Measurements from ENCODE around the gene SPTBN1.

The SPTBN1 gene

GRCh38 chr2:54610700-54611099 lies 154.6 kb downstream of the SPTBN1 start:
- H3K36me3 ChIP-seq (ENCODE audit: control insufficient read depth in 2 of 2, insufficient read depth in 2 of 2, low read length in 2 of 2): peaks cover 25 to 32% of the 10 kb centered on the region in 2 donors
- no peak overlapping the region for H3K4me3 ChIP-seq (ENCODE audit: low read length in 2 of 2)
- H3K9ac ChIP-seq (ENCODE audit: low read depth in 1 of 2, low read length in 2 of 2): no peak overlapping the region
- no peaks in the 10 kb centered on the region for H3K9me3 ChIP-seq (ENCODE audit: control insufficient read depth in 2 of 2, low read length in 2 of 2)
- no peak overlapping the region for H3K27ac ChIP-seq (ENCODE audit: low read depth in 2 of 2, low read length in 2 of 2)
- H3K4me1 ChIP-seq (ENCODE audit: control insufficient read depth in 2 of 2, insufficient read depth in 2 of 2, low read length in 2 of 2): peaks cover 4 to 19% of the 10 kb centered on the region in 2 donors
- no peaks in the 10 kb centered on the region for H3K27me3 ChIP-seq (ENCODE audit: control insufficient read depth in 2 of 2, insufficient read depth in 2 of 2, low read length in 2 of 2)

GRCh38 chr2:54611830-54612545 lies 155.9 kb downstream of the SPTBN1 start:
- H3K4me3 ChIP-seq (ENCODE audit: low read length in 2 of 2): no peak overlapping the region
- no peaks in the 10 kb centered on the region for H3K27me3 ChIP-seq (ENCODE audit: control insufficient read depth in 2 of 2, insufficient read depth in 2 of 2, low read length in 2 of 2)
- H3K9ac ChIP-seq (ENCODE audit: low read depth in 1 of 2, low read length in 2 of 2): no peak overlapping the region
- peaks cover 35 to 39% of the 10 kb centered on the region in 2 donors for H3K36me3 ChIP-seq (ENCODE audit: control insufficient read depth in 2 of 2, insufficient read depth in 2 of 2, low read length in 2 of 2)
- H3K4me1 ChIP-seq (ENCODE audit: control insufficient read depth in 2 of 2, insufficient read depth in 2 of 2, low read length in 2 of 2): peaks cover 4 to 13% of the 10 kb centered on the region in 2 donors
- H3K9me3 ChIP-seq (ENCODE audit: control insufficient read depth in 2 of 2, low read length in 2 of 2): no peaks in the 10 kb centered on the region
- H3K27ac ChIP-seq (ENCODE audit: low read depth in 2 of 2, low read length in 2 of 2): no peak overlapping the region

- no peak overlapping the region for H3K27ac ChIP-seq (ENCODE audit: low read depth in 2 of 2, low read length in 2 of 2)
Measured at GRCh38 chr2:54613386-54613785, 157.3 kb downstream of the SPTBN1 start.

GRCh38 chr2:54613794-54614257 lies 157.7 kb downstream of the SPTBN1 start:
- peaks cover 52 to 54% of the 10 kb centered on the region in 2 donors for H3K36me3 ChIP-seq (ENCODE audit: control insufficient read depth in 2 of 2, insufficient read depth in 2 of 2, low read length in 2 of 2)

More at GRCh38 chr2:54613386-54613785, 157.3 kb downstream of the SPTBN1 start:
- no peaks in the 10 kb centered on the region for H3K9me3 ChIP-seq (ENCODE audit: control insufficient read depth in 2 of 2, low read length in 2 of 2)
- H3K36me3 ChIP-seq (ENCODE audit: control insufficient read depth in 2 of 2, insufficient read depth in 2 of 2, low read length in 2 of 2): peaks cover 48 to 51% of the 10 kb centered on the region in 2 donors
- peaks cover 5 to 13% of the 10 kb centered on the region in 2 donors for H3K4me1 ChIP-seq (ENCODE audit: control insufficient read depth in 2 of 2, insufficient read depth in 2 of 2, low read length in 2 of 2)
- H3K9ac ChIP-seq (ENCODE audit: low read depth in 1 of 2, low read length in 2 of 2): no peak overlapping the region
- no peaks in the 10 kb centered on the region for H3K27me3 ChIP-seq (ENCODE audit: control insufficient read depth in 2 of 2, insufficient read depth in 2 of 2, low read length in 2 of 2)
- H3K4me3 ChIP-seq (ENCODE audit: low read length in 2 of 2): no peak overlapping the region

GRCh38 chr2:54614819-54615218 lies 158.7 kb downstream of the SPTBN1 start:
- Histone ChIP-seq H3K4me1 (ENCODE audit: control insufficient read depth in 2 of 2, insufficient read depth in 2 of 2, low read length in 2 of 2) (peaks cover 7 to 8% of the 10 kb centered on the region in 2 donors), H3K36me3 (ENCODE audit: control insufficient read depth in 2 of 2, insufficient read depth in 2 of 2, low read length in 2 of 2) (peaks cover 55 to 58% of the 10 kb centered on the region in 2 donors)

More at GRCh38 chr2:54613794-54614257, 157.7 kb downstream of the SPTBN1 start:
- Histone ChIP-seq H3K4me3 (ENCODE audit: low read length in 2 of 2) (no peak overlapping the region), H3K9ac (ENCODE audit: low read depth in 1 of 2, low read length in 2 of 2) (no peak overlapping the region), H3K4me1 (ENCODE audit: control insufficient read depth in 2 of 2, insufficient read depth in 2 of 2, low read length in 2 of 2) (peaks cover 9 to 13% of the 10 kb centered on the region in 2 donors), H3K27me3 (ENCODE audit: control insufficient read depth in 2 of 2, insufficient read depth in 2 of 2, low read length in 2 of 2) (no peaks in the 10 kb centered on the region), H3K27ac (ENCODE audit: low read depth in 2 of 2, low read length in 2 of 2) (no peak overlapping the region), H3K9me3 (ENCODE audit: control insufficient read depth in 2 of 2, low read length in 2 of 2) (no peaks in the 10 kb centered on the region)

GRCh38 chr2:54615832-54616534 lies 159.9 kb downstream of the SPTBN1 start:
- no peak overlapping the region for H3K27ac ChIP-seq (ENCODE audit: low read depth in 2 of 2, low read length in 2 of 2)

More at GRCh38 chr2:54614819-54615218, 158.7 kb downstream of the SPTBN1 start:
- H3K9me3 ChIP-seq (ENCODE audit: control insufficient read depth in 2 of 2, low read length in 2 of 2): no peaks in the 10 kb centered on the region
- H3K27ac ChIP-seq (ENCODE audit: low read depth in 2 of 2, low read length in 2 of 2): no peak overlapping the region
- H3K27me3 ChIP-seq (ENCODE audit: control insufficient read depth in 2 of 2, insufficient read depth in 2 of 2, low read length in 2 of 2): no peaks in the 10 kb centered on the region
- H3K9ac ChIP-seq (ENCODE audit: low read depth in 1 of 2, low read length in 2 of 2): no peak overlapping the region
- no peak overlapping the region for H3K4me3 ChIP-seq (ENCODE audit: low read length in 2 of 2)

GRCh38 chr2:54617409-54617808 lies 161.3 kb downstream of the SPTBN1 start:
- Histone ChIP-seq H3K36me3 (ENCODE audit: control insufficient read depth in 2 of 2, insufficient read depth in 2 of 2, low read length in 2 of 2) (peaks cover 70 to 72% of the 10 kb centered on the region in 2 donors), H3K4me1 (ENCODE audit: control insufficient read depth in 2 of 2, insufficient read depth in 2 of 2, low read length in 2 of 2) (peaks cover 0 to 5% of the 10 kb centered on the region in 2 donors), H3K27me3 (ENCODE audit: control insufficient read depth in 2 of 2, insufficient read depth in 2 of 2, low read length in 2 of 2) (no peaks in the 10 kb centered on the region), H3K4me3 (ENCODE audit: low read length in 2 of 2) (no peak overlapping the region), H3K9me3 (ENCODE audit: control insufficient read depth in 2 of 2, low read length in 2 of 2) (no peaks in the 10 kb centered on the region), H3K9ac (ENCODE audit: low read depth in 1 of 2, low read length in 2 of 2) (no peak overlapping the region), H3K27ac (ENCODE audit: low read depth in 2 of 2, low read length in 2 of 2) (no peak overlapping the region)

More at GRCh38 chr2:54615832-54616534, 159.9 kb downstream of the SPTBN1 start:
- Histone ChIP-seq H3K4me1 (ENCODE audit: control insufficient read depth in 2 of 2, insufficient read depth in 2 of 2, low read length in 2 of 2) (peaks cover 0 to 5% of the 10 kb centered on the region in 2 donors), H3K27me3 (ENCODE audit: control insufficient read depth in 2 of 2, insufficient read depth in 2 of 2, low read length in 2 of 2) (no peaks in the 10 kb centered on the region), H3K36me3 (ENCODE audit: control insufficient read depth in 2 of 2, insufficient read depth in 2 of 2, low read length in 2 of 2) (peaks cover 63% of the 10 kb centered on the region in 2 donors), H3K4me3 (ENCODE audit: low read length in 2 of 2) (no peak overlapping the region), H3K9me3 (ENCODE audit: control insufficient read depth in 2 of 2, low read length in 2 of 2) (no peaks in the 10 kb centered on the region), H3K9ac (ENCODE audit: low read depth in 1 of 2, low read length in 2 of 2) (no peak overlapping the region)

GRCh38 chr2:54618646-54619565 lies 162.8 kb downstream of the SPTBN1 start:
- Histone ChIP-seq H3K4me3 (ENCODE audit: low read length in 2 of 2) (no peak overlapping the region), H3K27ac (ENCODE audit: low read depth in 2 of 2, low read length in 2 of 2) (no peak overlapping the region), H3K27me3 (ENCODE audit: control insufficient read depth in 2 of 2, insufficient read depth in 2 of 2, low read length in 2 of 2) (no peaks in the 10 kb centered on the region), H3K4me1 (ENCODE audit: control insufficient read depth in 2 of 2, insufficient read depth in 2 of 2, low read length in 2 of 2) (peaks cover 0 to 5% of the 10 kb centered on the region in 2 donors), H3K36me3 (ENCODE audit: control insufficient read depth in 2 of 2, insufficient read depth in 2 of 2, low read length in 2 of 2) (peaks cover 73 to 77% of the 10 kb centered on the region in 2 donors), H3K9me3 (ENCODE audit: control insufficient read depth in 2 of 2, low read length in 2 of 2) (no peaks in the 10 kb centered on the region), H3K9ac (ENCODE audit: low read depth in 1 of 2, low read length in 2 of 2) (no peak overlapping the region)

GRCh38 chr2:54619660-54620231 lies 163.6 kb downstream of the SPTBN1 start:
- no peak overlapping the region for H3K9ac ChIP-seq (ENCODE audit: low read depth in 1 of 2, low read length in 2 of 2)
- H3K4me3 ChIP-seq (ENCODE audit: low read length in 2 of 2): no peak overlapping the region
- no peaks in the 10 kb centered on the region for H3K27me3 ChIP-seq (ENCODE audit: control insufficient read depth in 2 of 2, insufficient read depth in 2 of 2, low read length in 2 of 2)
- H3K27ac ChIP-seq (ENCODE audit: low read depth in 2 of 2, low read length in 2 of 2): no peak overlapping the region
- peaks cover 72 to 76% of the 10 kb centered on the region in 2 donors for H3K36me3 ChIP-seq (ENCODE audit: control insufficient read depth in 2 of 2, insufficient read depth in 2 of 2, low read length in 2 of 2)
- H3K9me3 ChIP-seq (ENCODE audit: control insufficient read depth in 2 of 2, low read length in 2 of 2): no peaks in the 10 kb centered on the region
- peaks cover 0 to 5% of the 10 kb centered on the region in 2 donors for H3K4me1 ChIP-seq (ENCODE audit: control insufficient read depth in 2 of 2, insufficient read depth in 2 of 2, low read length in 2 of 2)

Data from mucosa of rectum (tissue), 2 donors.